ENCODE results near the gene DLGAP1. TPM values are rescaled to one million over a fixed set of nuclear protein-coding genes. Genes with fewer than 3 reads are reported as not detected.
A peak's percentile ranks its signal among the peaks of the same experiment; 100 is the strongest.

The DLGAP1 gene
- total and polyA plus RNA-seq, 10 of the 15 experiments (the other 5 are each of a cell fraction or from before 2014, with no cell fraction given) = 0.23 to 27.6 (median 1.9) TPM

- peak; percentile 36; the same call in 1 of the 2 replicates for TF ChIP-seq ZNF24 (IDR thresholded peaks at IDR 0.05)
- no peak for TF ChIP-seq MLLT1 (IDR thresholded peaks at IDR 0.05)
Measured at GRCh38 chr18:4203568-4204437, 251.3 kb downstream of the DLGAP1 start (continued).

DNA sequence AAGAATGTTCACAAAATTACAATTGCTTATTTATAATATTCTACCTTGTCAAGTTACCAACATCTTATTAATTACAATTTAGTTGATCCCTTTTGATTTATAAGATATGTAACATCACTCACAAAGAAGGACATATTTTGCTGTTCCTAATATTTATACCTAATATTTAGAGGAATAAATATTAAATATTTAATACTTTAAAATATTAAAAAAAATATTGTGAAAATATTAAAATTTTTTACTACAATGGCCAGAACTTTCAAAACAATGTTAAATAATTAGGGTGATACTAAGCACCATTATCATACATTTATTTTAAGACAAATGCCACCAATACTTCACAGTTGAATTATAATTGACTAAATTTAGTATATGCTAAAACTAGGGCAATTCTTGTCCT is 254.7 kb downstream of the DLGAP1 start:
- Histone ChIP-seq H3K27ac (ENCODE audit: control insufficient read depth, insufficient read depth) (no peak overlapping the region), H4K20me1 (ENCODE audit: control insufficient read depth, insufficient read depth) (no peaks in the 10 kb centered on the region), H2AFZ (ENCODE audit: control insufficient read depth, low read depth, low read length) (no peak overlapping the region), H3K9ac (ENCODE audit: control insufficient read depth, insufficient read depth, low read length) (no peak overlapping the region), H3K36me3 (ENCODE audit: control insufficient read depth in 2 of 2, insufficient read depth in 2 of 2, low read length in 1 of 2) (no peaks in the 10 kb centered on the region; a peak in 1 of 4 replicates), H3K4me2 (ENCODE audit: control insufficient read depth, insufficient read depth) (no peak overlapping the region), H3K9me3 (replicated peaks; ENCODE audit: control insufficient read depth, insufficient read depth, low read length) (no peaks in the 10 kb centered on the region; the same call in 2 of the 3 replicates), H3K4me1 (ENCODE audit: control insufficient read depth, insufficient read depth, low read length) (no peaks in the 10 kb centered on the region), H3K79me2 (ENCODE audit: control insufficient read depth, insufficient read depth, low read length) (no peaks in the 10 kb centered on the region), H3K27me3 (replicated peaks in 1 of 2; ENCODE audit: control insufficient read depth in 2 of 2, insufficient read depth in 2 of 2, low read length in 1 of 2) (no peaks in the 10 kb centered on the region), H3K4me3 (no peak overlapping the region)
- intact Hi-C loops (cut with micrococcal nuclease; ENCODE audit: unreplicated experiment) (no loop called here), in situ Hi-C loops (cut with MboI) (no loop called here)
- ChIA-PET SMC1A (ENCODE audit: uncharacterized antibody, unreplicated experiment) (no interaction called here), RAD21 (ENCODE audit: unreplicated experiment) (no interaction called here), POLR2A (no interaction called here), CTCF (no interaction called here)
- ATAC-seq (no peak), DNase-seq (ENCODE audit: low read depth, low spot score) (no peak), FAIRE-seq (no peak)
- TF ChIP-seq IRF4 (IDR thresholded peaks at IDR 0.05; ENCODE audit: low read depth, low read length) = no peak
- no peak for TF ChIP-seq DPF2 (IDR thresholded peaks at IDR 0.05)
- no peak for TF ChIP-seq CEBPZ (IDR thresholded peaks at IDR 0.05; ENCODE audit: low read depth, low read length)
- TF ChIP-seq NFYA (IDR thresholded peaks at IDR 0.05; ENCODE audit: borderline replicate concordance, low read depth, low read length) = no peak
- TF ChIP-seq NRF1 (conservative IDR thresholded peaks at IDR 0.05; ENCODE audit: low read depth, low read length) = no peak
- TF ChIP-seq SUPT20H (IDR thresholded peaks at IDR 0.05; ENCODE audit: borderline replicate concordance, control insufficient read depth, low read depth, low read length) = no peak
- no peak for TF ChIP-seq BACH1 (IDR thresholded peaks at IDR 0.05; ENCODE audit: borderline replicate concordance)
- no peak for TF ChIP-seq STAT1 (conservative IDR thresholded peaks at IDR 0.05)
- TF ChIP-seq, protein P1, sequence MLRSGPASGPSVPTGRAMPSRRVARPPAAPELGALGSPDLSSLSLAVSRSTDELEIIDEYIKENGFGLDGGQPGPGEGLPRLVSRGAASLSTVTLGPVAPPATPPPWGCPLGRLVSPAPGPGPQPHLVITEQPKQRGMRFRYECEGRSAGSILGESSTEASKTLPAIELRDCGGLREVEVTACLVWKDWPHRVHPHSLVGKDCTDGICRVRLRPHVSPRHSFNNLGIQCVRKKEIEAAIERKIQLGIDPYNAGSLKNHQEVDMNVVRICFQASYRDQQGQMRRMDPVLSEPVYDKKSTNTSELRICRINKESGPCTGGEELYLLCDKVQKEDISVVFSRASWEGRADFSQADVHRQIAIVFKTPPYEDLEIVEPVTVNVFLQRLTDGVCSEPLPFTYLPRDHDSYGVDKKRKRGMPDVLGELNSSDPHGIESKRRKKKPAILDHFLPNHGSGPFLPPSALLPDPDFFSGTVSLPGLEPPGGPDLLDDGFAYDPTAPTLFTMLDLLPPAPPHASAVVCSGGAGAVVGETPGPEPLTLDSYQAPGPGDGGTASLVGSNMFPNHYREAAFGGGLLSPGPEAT (IDR thresholded peaks at IDR 0.05; ENCODE audit: low read depth) = no peak
- BruUV-seq (replicated peaks) = no TSS peak
